Myocyte (in vitro differentiated cells): Measurements from ENCODE around the gene KPTN. TPM values are rescaled to one million over a fixed set of nuclear protein-coding genes. Genes with fewer than 3 reads are reported as not detected.
A peak's percentile ranks its signal among the peaks of the same experiment; 100 is the strongest.
"Not testable (repeated sequence)": the region's sequence is repeated elsewhere in the genome, so short reads cannot be mapped to it uniquely, and the experiment has no call there.

ENCODE experiments used
- DNase-seq: peaks from one replicate; pipeline ENCODE4 v3.0.0-alpha.2; 2012; ENCODE audit warnings: low read depth
- total RNA-seq: library from RNA; depleted of rRNA; stranded (reverse); fragments of >200 nt; gene quantifications from 2 replicates; pipeline ENCODE4 v1.2.3, GENCODE V29; 2014

KPTN gene
- total RNA-seq, 1 donor from 2014 or later = 5.7 TPM

- no peak for DNase-seq
Measured at GRCh38 chr19:47492571-47493377, 8.8 kb upstream of the KPTN start.

GRCh38 chr19:47492137-47492533 lies 8.1 kb upstream of the KPTN start:
- no peak for DNase-seq

DNA sequence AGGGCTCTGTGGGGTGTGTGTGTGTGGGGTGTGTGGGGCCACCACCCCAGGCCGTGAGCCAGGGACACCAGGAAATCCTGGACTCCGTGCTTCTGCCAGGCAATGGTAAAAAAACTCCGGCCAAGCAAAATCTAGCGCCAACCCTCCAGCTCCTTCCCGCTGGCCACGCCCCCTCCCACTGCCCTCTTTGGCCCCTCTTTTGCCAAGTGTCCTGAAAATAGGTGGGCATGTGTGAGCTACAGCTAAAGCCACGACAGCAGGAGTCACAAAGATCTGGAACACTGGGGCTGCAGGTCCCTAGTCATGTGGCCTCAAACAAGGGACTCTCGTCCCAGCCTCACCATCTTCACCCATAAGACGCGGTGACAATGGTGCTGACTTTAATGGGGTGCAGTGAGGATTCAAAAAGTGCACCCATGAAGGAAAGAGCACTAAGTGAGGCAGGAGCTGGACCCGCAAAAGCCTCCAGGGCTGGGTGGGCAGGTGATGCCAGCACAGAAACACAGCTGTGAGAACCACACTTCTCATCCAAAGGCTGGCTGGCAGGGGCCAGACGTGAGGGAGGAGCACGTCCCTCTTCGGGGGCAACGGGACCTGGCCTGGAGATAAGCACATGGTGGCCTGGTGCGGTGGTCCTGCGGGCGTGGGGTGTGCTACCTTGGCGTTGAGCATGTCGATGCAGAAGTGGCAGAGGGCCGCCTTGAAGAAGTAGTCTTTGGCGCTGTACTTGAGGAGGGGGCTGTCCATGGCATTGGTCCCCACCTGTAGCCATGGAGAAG lies 7.5 kb upstream of the KPTN start:
- no peak for DNase-seq

DNA sequence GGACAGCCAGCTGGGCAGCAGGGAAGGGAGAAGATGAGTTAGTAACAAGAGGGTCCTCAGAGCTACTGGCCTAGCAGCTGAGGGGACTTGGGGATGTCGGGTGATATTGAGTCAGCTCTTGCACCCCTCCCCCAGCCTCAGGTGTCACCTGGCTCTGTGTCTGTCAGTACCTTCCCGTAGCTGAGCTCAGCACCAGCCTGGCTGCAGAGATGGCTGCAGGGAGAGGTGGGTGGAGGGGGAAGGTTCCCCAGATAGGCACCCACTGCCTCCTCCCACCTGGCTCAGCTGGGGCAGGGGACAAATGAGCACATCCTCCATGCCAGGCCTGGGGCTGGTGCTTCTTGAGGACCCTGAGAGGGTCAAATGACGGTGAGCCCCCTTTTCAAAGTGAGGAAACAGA lies 6.8 kb upstream of the KPTN start:
- no peak for DNase-seq

DNA sequence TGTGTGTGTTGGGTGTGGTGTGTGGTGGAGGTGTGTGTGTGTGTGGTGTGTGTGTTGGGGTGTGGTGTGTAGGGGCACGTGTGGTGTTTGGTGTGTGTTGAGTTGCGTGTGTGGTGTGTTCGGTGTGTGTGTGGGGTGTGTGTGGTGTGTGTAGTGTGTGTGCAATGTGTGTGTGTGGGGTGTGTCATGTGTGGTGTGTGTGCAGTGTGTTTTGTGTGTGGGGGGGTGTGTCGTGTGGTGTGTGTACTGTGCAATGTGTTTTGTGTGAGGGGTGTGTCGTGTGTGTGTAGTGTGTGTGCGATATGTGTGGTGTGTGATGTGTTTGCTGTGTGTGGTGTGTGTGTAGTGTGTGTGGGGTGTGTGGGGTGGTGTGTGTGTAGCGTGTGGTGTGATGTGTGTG lies 6.0 kb upstream of the KPTN start:
- no peak for DNase-seq

DNA sequence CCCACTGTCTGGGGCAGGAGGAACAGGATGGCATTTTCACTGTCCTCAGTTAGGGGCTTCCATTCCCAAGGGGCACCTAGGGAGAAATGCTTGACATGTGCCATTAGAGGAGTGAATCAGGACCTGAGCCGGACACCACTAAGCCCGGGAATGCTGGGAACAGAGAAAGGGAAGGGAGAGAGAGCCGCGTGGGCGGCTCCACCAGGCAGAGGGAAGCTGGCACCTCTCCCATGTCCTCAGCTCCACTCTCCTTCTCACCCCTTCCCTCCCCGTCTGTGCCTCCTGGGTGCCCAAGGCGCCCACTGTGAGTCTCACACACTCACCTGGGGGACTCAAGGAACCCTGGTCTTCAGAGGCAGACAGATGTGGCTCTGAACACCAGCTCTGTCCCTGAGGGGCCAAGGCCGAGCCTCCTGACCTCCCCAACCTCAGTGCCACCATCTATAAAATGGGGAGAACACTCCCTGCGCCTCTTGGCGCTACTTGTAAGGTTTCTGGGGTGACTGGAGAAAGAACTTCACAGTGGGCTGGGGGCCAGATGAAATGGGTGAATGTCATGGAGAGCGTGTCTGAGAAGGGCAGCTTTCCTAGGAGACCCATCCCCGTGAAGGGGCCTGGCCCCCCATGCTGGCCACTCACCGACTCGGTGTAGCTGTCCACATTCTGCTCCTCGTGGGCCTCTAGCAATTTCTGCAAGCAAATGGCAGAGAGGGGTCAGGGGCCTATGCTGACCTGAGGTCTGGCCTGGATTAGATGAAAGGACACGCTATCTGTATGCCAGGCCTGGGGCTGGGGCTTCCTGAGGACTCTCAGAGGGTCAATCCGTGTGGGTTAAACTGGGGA lies 5.3 kb upstream of the KPTN start:
- DNase-seq = no peak

- DNase-seq = no peak
Measured at GRCh38 chr19:47487551-47488515, 3.8 kb upstream of the KPTN start.

DNA sequence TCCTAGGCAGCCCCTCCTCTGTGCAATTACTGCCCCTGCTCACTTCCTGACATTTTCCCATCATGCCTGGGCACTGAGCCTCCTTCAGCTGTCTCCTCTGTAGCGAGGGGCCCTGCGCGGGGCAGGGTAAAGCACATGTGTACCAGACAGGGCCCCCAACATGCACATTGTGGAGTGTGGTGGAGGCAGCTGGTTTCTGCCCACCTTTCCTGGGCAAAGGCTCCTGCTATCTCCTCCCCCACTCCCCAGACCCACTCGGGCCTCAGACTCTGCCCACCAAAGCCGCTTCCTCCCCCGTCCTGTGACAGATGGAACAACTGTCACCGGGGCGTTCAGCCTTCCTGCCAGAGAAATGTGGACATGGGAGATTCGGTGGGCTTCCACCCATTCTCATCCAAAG lies 2.9 kb upstream of the KPTN start:
- no peak for DNase-seq

- not testable (repeated sequence) for DNase-seq
Measured at GRCh38 chr19:47486220-47486619, 2.2 kb upstream of the KPTN start.

GRCh38 chr19:47485210-47485609 lies 1.2 kb upstream of the KPTN start:
- no peak for DNase-seq

- DNase-seq = no peak
Measured at GRCh38 chr19:47483200-47483599, 819 bp downstream of the KPTN start.

GRCh38 chr19:47481460-47482052 lies 2.5 kb downstream of the KPTN start:
- DNase-seq = no peak

GRCh38 chr19:47480658-47481057 lies 3.4 kb downstream of the KPTN start:
- DNase-seq = no peak

- no peak for DNase-seq
Measured at GRCh38 chr19:47479701-47480503, 4.1 kb downstream of the KPTN start.

GRCh38 chr19:47476438-47476972 lies 7.5 kb downstream of the KPTN start:
- DNase-seq = no peak

- DNase-seq = no peak
Measured at GRCh38 chr19:47475465-47475864, 8.6 kb downstream of the KPTN start.

- no peak for DNase-seq
Measured at GRCh38 chr19:47473336-47473735, 10.7 kb downstream of the KPTN start.

GRCh38 chr19:47471733-47472457 lies 12.1 kb downstream of the KPTN start, which contains the start of gene SLC8A2:
Gene SLC8A2, minus strand, starts transcription at chr19:47471893. Its CDS starts 5,490 bp downstream, at chr19:47466403.
- DNase-seq = peak; percentile 62
